GM12872 (cell line): ENCODE results near the gene DPM2.

Source experiments
- TF ChIP-seq, protein P1 (sequence below): IDR thresholded peaks from 3 replicates; pipeline ENCODE4 v1.5.1; 2011; ENCODE audit warnings: low read depth, mild to moderate bottlenecking, low read length, moderate library complexity; ENCODE audit not compliant: insufficient read depth

The DPM2 gene

GRCh38 chr9:127923771-127924170 lies 13.9 kb downstream of the DPM2 start:
- TF ChIP-seq, protein P1, sequence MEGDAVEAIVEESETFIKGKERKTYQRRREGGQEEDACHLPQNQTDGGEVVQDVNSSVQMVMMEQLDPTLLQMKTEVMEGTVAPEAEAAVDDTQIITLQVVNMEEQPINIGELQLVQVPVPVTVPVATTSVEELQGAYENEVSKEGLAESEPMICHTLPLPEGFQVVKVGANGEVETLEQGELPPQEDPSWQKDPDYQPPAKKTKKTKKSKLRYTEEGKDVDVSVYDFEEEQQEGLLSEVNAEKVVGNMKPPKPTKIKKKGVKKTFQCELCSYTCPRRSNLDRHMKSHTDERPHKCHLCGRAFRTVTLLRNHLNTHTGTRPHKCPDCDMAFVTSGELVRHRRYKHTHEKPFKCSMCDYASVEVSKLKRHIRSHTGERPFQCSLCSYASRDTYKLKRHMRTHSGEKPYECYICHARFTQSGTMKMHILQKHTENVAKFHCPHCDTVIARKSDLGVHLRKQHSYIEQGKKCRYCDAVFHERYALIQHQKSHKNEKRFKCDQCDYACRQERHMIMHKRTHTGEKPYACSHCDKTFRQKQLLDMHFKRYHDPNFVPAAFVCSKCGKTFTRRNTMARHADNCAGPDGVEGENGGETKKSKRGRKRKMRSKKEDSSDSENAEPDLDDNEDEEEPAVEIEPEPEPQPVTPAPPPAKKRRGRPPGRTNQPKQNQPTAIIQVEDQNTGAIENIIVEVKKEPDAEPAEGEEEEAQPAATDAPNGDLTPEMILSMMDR: no peak

- TF ChIP-seq, protein P1: no peak
Observed at GRCh38 chr9:127923046-127923445, 14.6 kb downstream of the DPM2 start.

DNA sequence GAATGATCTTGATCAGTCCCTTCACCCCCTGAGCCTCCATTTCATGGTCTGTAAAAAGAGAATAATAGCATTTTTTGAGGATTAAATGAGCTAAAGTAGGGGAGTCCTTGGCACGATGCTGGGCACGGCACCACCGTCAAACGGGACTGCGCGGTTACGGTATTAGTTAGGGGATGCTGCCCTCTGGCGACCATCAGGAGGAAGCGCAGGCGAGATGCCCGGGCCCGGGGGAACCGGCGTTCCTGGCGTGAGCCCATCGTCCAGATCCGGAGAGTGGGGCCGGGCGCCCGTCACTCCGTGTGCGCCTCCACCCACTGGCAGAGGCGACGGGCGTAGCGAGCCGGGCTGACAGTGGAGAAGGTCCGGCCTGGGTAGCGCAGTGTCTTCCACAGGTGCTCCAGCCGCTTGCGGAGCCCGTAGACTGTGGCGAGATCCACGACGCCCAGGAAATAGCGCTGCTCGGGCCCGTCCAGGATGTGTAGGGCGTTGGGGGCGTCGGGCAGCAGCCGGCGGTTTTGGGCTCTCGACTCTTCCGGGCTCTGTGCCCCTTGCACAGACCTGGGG lies 16.0 kb downstream of the DPM2 start:
- TF ChIP-seq, protein P1: peak; percentile 92

DNA sequence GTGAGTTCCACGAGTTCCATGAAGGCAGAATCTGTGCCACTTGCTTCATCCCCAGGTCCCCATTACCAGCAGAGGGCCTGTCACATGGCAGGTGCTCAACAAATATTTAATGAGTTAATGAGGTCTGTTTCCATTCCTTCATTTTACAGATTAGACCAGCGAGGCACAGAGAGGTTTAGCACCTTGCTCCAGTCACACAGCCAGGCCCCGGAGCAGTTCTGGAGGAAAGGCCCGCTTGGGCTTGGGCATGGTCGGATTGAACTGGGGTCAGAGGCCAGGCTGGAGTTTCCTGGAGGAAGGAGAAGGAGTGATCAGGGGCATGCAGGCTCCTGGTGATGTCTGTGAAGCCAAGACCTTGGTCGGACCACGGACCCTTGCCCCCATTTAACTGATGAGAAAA lies 16.9 kb downstream of the DPM2 start:
- TF ChIP-seq, protein P1: no peak; the same call in 2 of the 3 replicates

- TF ChIP-seq, protein P1: no peak
Observed at GRCh38 chr9:127919253-127919815, 18.3 kb downstream of the DPM2 start.

- TF ChIP-seq, protein P1: peak; percentile 50
Observed at GRCh38 chr9:127918183-127919107, 19.2 kb downstream of the DPM2 start.

- TF ChIP-seq, protein P1: no peak
Observed at GRCh38 chr9:127917603-127918002, 20.1 kb downstream of the DPM2 start.
